NCI-H510A (cell line): ENCODE measurements around the gene ACTN1.
"Not testable (repeated sequence)": the region's sequence is repeated elsewhere in the genome, so short reads cannot be mapped to it uniquely, and the experiment has no call there.

Experiments used
- DNase-seq: peaks from one replicate; lab custom pipeline; 2025; lab: John Stamatoyannopoulos, UW

ACTN1 gene

GRCh38 chr14:68862954-68863594 is 116.0 kb downstream of the ACTN1 start:
- peak; percentile 36 for DNase-seq

- DNase-seq, result no peak
Measured at GRCh38 chr14:68860771-68861170, 118.3 kb downstream of the ACTN1 start.

- DNase-seq, result no peak
Measured at GRCh38 chr14:68857516-68858070, 121.5 kb downstream of the ACTN1 start.

GRCh38 chr14:68856572-68856971 is 122.5 kb downstream of the ACTN1 start:
- no peak for DNase-seq

GRCh38 chr14:68854421-68854820 is 124.7 kb downstream of the ACTN1 start:
- no peak for DNase-seq

GRCh38 chr14:68853749-68854148 is 125.4 kb downstream of the ACTN1 start:
- DNase-seq, result no peak

GRCh38 chr14:68852493-68852892 is 126.6 kb downstream of the ACTN1 start:
- not testable (repeated sequence) for DNase-seq

GRCh38 chr14:68851078-68851477 is 128.0 kb downstream of the ACTN1 start:
- no peak for DNase-seq

- no peak for DNase-seq
Measured at GRCh38 chr14:68849416-68849815, 129.7 kb downstream of the ACTN1 start.

- DNase-seq, result no peak
Measured at GRCh38 chr14:68848253-68848652, 130.8 kb downstream of the ACTN1 start.

- DNase-seq, result not testable (repeated sequence)
Measured at GRCh38 chr14:68847640-68848039, 131.5 kb downstream of the ACTN1 start.

- DNase-seq, result no peak
Measured at GRCh38 chr14:68846466-68846865, 132.6 kb downstream of the ACTN1 start.

GRCh38 chr14:68844210-68844545 is 134.9 kb downstream of the ACTN1 start:
- no peak for DNase-seq

- DNase-seq, result peak; percentile 26
Measured at GRCh38 chr14:68843471-68844209, 135.5 kb downstream of the ACTN1 start.

GRCh38 chr14:68842298-68842697 is 136.8 kb downstream of the ACTN1 start:
- DNase-seq, result no peak

- DNase-seq, result no peak
Measured at GRCh38 chr14:68841016-68841809, 137.9 kb downstream of the ACTN1 start.

- no peak for DNase-seq
Measured at GRCh38 chr14:68840454-68840853, 138.6 kb downstream of the ACTN1 start.

GRCh38 chr14:68836082-68836481 is 143.0 kb downstream of the ACTN1 start:
- no peak for DNase-seq

- DNase-seq, result no peak
Measured at GRCh38 chr14:68834816-68835215, 144.3 kb downstream of the ACTN1 start.

GRCh38 chr14:68828698-68829097 is 150.4 kb downstream of the ACTN1 start:
- no peak for DNase-seq

- no peak for DNase-seq
Measured at GRCh38 chr14:68825729-68826128, 153.4 kb downstream of the ACTN1 start.

- DNase-seq, result peak; percentile 9
Measured at GRCh38 chr14:68824517-68825347, 154.4 kb downstream of the ACTN1 start.
